Measurements from ENCODE around the gene KCNIP4. TPM values are rescaled to one million over a fixed set of nuclear protein-coding genes. Genes with fewer than 3 reads are reported as not detected.

KCNIP4 gene
- total RNA-seq, 1 donor from 2014 or later = 30.4 TPM

DNA sequence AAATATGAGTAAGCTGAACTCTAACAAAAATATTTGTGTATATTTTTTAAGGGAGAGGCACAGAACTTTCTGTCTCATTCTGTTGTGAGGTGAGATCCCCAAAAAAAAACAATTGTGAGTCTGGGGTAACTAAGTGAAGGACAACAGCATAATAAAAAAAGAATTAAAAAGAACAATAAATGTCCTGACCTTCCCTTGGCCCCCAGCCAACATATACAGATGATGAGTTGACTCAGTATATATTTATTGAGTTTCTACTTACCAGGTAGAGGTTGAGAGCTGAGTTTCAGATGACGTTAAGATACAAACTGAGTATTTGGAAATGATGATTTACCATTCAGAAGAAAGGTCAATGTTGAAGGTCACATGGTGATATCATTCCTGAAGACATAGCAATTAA, 239.5 kb downstream of the KCNIP4 start:
- Mint-ChIP-seq H3K36me3 (ENCODE audit: unreplicated experiment) (no peaks in the 10 kb centered on the region), H3K4me3 (ENCODE audit: unreplicated experiment) (no peak overlapping the region), H3K27me3 (ENCODE audit: unreplicated experiment) (peaks cover 2% of the 10 kb centered on the region), H3K9me3 (ENCODE audit: unreplicated experiment) (no peaks in the 10 kb centered on the region), H3K27ac (ENCODE audit: unreplicated experiment) (no peak overlapping the region), H3K4me1 (ENCODE audit: low read depth, unreplicated experiment) (peaks cover 25% of the 10 kb centered on the region)
- no peak for DNase-seq
- TF ChIP-seq, protein P1, sequence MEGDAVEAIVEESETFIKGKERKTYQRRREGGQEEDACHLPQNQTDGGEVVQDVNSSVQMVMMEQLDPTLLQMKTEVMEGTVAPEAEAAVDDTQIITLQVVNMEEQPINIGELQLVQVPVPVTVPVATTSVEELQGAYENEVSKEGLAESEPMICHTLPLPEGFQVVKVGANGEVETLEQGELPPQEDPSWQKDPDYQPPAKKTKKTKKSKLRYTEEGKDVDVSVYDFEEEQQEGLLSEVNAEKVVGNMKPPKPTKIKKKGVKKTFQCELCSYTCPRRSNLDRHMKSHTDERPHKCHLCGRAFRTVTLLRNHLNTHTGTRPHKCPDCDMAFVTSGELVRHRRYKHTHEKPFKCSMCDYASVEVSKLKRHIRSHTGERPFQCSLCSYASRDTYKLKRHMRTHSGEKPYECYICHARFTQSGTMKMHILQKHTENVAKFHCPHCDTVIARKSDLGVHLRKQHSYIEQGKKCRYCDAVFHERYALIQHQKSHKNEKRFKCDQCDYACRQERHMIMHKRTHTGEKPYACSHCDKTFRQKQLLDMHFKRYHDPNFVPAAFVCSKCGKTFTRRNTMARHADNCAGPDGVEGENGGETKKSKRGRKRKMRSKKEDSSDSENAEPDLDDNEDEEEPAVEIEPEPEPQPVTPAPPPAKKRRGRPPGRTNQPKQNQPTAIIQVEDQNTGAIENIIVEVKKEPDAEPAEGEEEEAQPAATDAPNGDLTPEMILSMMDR (IDR thresholded peaks at IDR 0.05; ENCODE audit: partially characterized antibody, unreplicated experiment) = no peak

DNA sequence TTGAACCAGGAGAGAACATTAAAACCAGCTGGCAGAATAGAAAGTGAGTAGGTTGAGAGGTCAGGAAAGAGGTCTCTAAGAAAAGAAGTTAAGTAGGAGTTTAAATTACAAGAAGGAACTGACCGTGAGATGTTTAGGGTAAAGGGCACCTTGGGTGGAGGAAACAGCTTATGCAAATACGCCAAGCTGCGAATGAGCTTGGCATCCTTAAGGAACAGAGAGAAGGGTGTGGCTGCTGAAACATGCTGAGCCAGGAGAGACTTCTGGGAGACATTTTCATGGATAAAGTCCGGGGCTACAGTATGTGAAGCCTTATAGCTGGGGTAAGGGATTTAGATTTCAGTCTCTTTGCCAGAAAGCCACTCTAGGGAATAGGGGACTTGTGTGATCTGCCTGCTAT, 249.1 kb downstream of the KCNIP4 start:
- H3K27ac Mint-ChIP-seq (ENCODE audit: unreplicated experiment) = no peak overlapping the region
- H3K9me3 Mint-ChIP-seq (ENCODE audit: unreplicated experiment) = no peaks in the 10 kb centered on the region
- no peak for DNase-seq
- TF ChIP-seq, protein P1 (IDR thresholded peaks at IDR 0.05; ENCODE audit: partially characterized antibody, unreplicated experiment) = no peak
- no peak overlapping the region for H3K4me3 Mint-ChIP-seq (ENCODE audit: unreplicated experiment)
- H3K4me1 Mint-ChIP-seq (ENCODE audit: low read depth, unreplicated experiment) = peaks cover 13% of the 10 kb centered on the region
- no peaks in the 10 kb centered on the region for H3K27me3 Mint-ChIP-seq (ENCODE audit: unreplicated experiment)
- no peaks in the 10 kb centered on the region for H3K36me3 Mint-ChIP-seq (ENCODE audit: unreplicated experiment)

DNA sequence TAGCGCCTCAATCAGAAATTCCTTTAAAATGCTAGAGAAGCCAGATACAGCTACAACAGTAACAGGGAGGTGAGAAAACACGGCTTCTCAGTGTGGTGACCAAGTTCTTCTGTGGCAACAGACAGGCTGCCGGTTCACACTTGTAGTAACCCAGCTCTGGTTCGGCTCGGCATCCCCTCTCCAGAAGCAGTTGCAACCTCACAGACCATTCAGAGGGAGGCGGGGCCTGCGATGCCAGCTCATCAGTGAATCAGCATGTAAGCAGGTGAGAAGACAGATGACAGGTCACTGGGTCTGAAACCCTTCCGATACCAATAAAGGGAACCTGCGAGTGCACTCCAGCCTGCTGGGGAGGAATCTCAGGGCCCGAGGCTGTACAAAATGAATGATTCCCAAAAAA, 251.0 kb downstream of the KCNIP4 start:
- H3K4me3 Mint-ChIP-seq (ENCODE audit: unreplicated experiment) = peak overlapping the region; percentile 45
- no peak overlapping the region for H3K27ac Mint-ChIP-seq (ENCODE audit: unreplicated experiment)
- H3K4me1 Mint-ChIP-seq (ENCODE audit: low read depth, unreplicated experiment) = peaks cover 13% of the 10 kb centered on the region
- TF ChIP-seq, protein P1 (IDR thresholded peaks at IDR 0.05; ENCODE audit: partially characterized antibody, unreplicated experiment) = no peak
- peak; percentile 54 for DNase-seq
- H3K27me3 Mint-ChIP-seq (ENCODE audit: unreplicated experiment) = no peaks in the 10 kb centered on the region
- H3K9me3 Mint-ChIP-seq (ENCODE audit: unreplicated experiment) = no peaks in the 10 kb centered on the region
- H3K36me3 Mint-ChIP-seq (ENCODE audit: unreplicated experiment) = no peaks in the 10 kb centered on the region

- H3K27ac Mint-ChIP-seq (ENCODE audit: unreplicated experiment) = no peak overlapping the region
- DNase-seq = no peak
- peaks cover 5% of the 10 kb centered on the region for H3K36me3 Mint-ChIP-seq (ENCODE audit: unreplicated experiment)
- H3K27me3 Mint-ChIP-seq (ENCODE audit: unreplicated experiment) = no peaks in the 10 kb centered on the region
- peaks cover 13% of the 10 kb centered on the region for H3K4me1 Mint-ChIP-seq (ENCODE audit: low read depth, unreplicated experiment)
- peaks cover 1% of the 10 kb centered on the region for H3K9me3 Mint-ChIP-seq (ENCODE audit: unreplicated experiment)
- TF ChIP-seq, protein P1 (IDR thresholded peaks at IDR 0.05; ENCODE audit: partially characterized antibody, unreplicated experiment) = no peak
- H3K4me3 Mint-ChIP-seq (ENCODE audit: unreplicated experiment) = no peak overlapping the region
These were observed 253.4 kb downstream of the KCNIP4 start for GRCh38 chr4:21695141-21695540.

GRCh38 chr4:21692241-21692640, 256.3 kb downstream of the KCNIP4 start:
- H3K36me3 Mint-ChIP-seq (ENCODE audit: unreplicated experiment) = peaks cover 5% of the 10 kb centered on the region
- H3K27ac Mint-ChIP-seq (ENCODE audit: unreplicated experiment) = no peak overlapping the region
- DNase-seq = no peak
- H3K4me3 Mint-ChIP-seq (ENCODE audit: unreplicated experiment) = no peak overlapping the region
- TF ChIP-seq, protein P1 (IDR thresholded peaks at IDR 0.05; ENCODE audit: partially characterized antibody, unreplicated experiment) = no peak
- no peaks in the 10 kb centered on the region for H3K27me3 Mint-ChIP-seq (ENCODE audit: unreplicated experiment)
- H3K4me1 Mint-ChIP-seq (ENCODE audit: low read depth, unreplicated experiment) = no peaks in the 10 kb centered on the region
- H3K9me3 Mint-ChIP-seq (ENCODE audit: unreplicated experiment) = peaks cover 1% of the 10 kb centered on the region

All from glutamatergic neuron (in vitro differentiated cells).